Medulla oblongata (tissue), 1 donor: Measurements from ENCODE around the gene RAD51.

Experiments used
- DNase-seq: peaks from one replicate; pipeline ENCODE4 v3.0.0-alpha.2; 2015; ENCODE audit errors: extremely low spot score

The RAD51 gene

GRCh38 chr15:40722354-40722753 lies 27.4 kb downstream of the RAD51 start:
- DNase-seq: no peak

GRCh38 chr15:40722934-40723333 lies 28.0 kb downstream of the RAD51 start:
- no peak for DNase-seq

DNA sequence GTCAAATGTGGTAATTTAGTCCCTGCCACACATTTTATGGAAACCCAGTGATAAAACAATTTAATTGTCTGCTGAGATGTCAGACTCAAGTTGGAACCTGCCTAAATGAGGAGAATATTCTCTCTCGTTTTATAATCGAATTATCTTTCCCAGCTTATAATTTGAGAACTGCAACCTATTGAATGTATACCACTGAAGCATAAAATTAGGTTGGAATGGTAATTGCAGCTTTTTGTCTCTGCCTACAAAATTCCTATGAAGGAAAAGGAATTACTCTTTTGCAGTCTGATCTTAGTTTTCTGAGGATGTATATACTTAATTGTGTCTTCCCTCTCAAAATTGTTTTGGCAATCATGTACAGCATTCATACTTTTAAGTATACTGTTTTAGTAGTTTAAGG lies 28.9 kb downstream of the RAD51 start:
- DNase-seq: no peak

DNA sequence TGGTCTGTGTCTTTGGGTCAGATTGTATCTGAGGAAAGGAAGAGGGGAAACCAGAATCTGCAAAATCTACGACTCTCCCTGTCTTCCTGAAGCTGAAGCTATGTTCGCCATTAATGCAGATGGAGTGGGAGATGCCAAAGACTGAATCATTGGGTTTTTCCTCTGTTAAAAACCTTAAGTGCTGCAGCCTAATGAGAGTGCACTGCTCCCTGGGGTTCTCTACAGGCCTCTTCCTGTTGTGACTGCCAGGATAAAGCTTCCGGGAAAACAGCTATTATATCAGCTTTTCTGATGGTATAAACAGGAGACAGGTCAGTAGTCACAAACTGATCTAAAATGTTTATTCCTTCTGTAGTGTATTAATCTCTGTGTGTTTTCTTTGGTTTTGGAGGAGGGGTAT lies 36.1 kb downstream of the RAD51 start:
- no peak for DNase-seq

DNA sequence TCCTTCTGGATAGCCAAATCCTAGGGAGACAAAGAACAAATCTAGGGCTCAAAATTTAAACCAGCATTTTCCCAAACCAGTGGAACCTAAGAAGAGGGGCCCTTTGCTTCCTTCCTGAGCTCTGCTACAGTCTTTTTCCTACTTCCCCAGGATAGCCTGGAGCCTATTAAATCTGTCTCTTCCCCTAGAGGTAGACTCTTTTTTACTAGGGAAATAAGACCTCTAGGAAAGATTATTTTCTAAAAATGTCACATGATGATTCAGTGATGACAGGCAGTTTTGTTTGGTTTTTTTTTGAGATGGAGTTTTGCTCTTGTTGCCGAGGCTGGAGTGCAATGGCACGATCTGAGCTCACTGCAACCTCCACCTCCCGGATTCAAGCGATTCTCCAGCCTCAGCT lies 41.6 kb downstream of the RAD51 start:
- DNase-seq: no peak

- DNase-seq: no peak
Measured at GRCh38 chr15:40737048-40737447, 42.1 kb downstream of the RAD51 start.

GRCh38 chr15:40739047-40739446 lies 44.1 kb downstream of the RAD51 start:
- DNase-seq: no peak

DNA sequence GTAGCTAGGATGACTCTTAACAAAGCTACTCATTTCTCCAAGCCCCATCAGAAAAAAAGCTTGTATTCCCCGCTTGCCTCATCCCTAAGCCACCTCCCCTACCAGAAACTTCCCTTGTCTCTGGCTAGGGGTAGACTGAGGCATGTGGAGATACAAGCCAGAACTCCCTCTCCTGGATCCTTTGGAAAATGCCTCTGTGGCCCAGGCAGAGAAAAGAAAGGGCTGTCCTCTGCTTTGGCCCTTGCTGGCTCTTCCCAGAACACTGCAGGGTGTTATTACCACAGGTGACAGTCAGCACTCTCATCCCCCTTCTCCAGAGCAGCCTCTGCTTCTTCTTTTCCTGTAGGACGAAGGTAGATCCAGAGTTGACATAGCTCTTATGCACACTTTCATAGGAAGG lies 44.9 kb downstream of the RAD51 start:
- no peak for DNase-seq

- no peak for DNase-seq
Measured at GRCh38 chr15:40743485-40743901, 48.5 kb downstream of the RAD51 start.

GRCh38 chr15:40743921-40744814 lies 49.2 kb downstream of the RAD51 start:
- no peak for DNase-seq

GRCh38 chr15:40744815-40745152 lies 49.8 kb downstream of the RAD51 start:
- DNase-seq: no peak

GRCh38 chr15:40746916-40747418 lies 52.0 kb downstream of the RAD51 start:
- DNase-seq: no peak

- DNase-seq: no peak
Measured at GRCh38 chr15:40747685-40748631, 53.0 kb downstream of the RAD51 start.

DNA sequence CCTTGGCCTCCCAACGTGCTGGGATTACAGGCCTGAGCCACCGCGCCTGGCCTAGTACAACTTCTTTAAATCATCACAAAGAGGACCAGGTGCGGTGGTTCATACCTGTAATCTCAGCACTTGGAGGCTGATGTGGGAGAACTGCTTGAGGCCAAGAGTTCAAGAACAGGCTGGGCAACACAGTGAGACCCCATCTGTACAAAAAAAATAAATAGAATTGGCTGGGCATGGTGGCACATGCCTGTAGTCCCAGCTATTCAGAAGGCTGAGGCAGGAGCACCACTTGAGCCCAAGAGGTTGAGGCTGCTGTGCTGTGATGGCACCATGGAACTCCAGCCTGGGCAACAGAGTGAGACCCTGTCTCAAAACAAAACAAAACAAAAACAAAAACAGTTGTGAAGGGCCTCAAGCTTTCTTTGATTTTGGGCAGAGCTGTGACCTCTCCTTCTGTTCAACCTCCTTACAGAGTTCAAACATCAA lies 54.2 kb downstream of the RAD51 start:
- no peak for DNase-seq

- DNase-seq: no peak
Measured at GRCh38 chr15:40750885-40751284, 55.9 kb downstream of the RAD51 start.

DNA sequence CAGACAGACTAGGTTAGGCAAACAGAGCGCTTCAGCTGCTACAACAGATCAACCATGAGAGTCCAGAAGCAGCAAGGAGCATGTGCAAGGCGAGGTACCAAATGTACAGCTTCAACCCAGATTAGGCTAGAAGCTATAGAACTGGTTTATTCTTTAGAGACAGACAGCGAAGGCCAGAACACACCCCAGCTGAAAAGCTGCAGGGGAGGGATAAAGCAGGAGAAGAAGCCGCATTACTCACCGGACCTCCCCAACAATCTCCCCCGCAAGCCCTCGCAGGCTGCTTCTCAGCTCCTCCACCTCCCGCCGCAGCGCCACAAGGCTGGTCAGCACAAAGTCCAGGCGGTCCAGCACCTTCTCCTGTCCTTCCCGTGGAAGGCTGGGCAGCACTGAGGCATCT lies 56.8 kb downstream of the RAD51 start:
- DNase-seq: no peak

DNA sequence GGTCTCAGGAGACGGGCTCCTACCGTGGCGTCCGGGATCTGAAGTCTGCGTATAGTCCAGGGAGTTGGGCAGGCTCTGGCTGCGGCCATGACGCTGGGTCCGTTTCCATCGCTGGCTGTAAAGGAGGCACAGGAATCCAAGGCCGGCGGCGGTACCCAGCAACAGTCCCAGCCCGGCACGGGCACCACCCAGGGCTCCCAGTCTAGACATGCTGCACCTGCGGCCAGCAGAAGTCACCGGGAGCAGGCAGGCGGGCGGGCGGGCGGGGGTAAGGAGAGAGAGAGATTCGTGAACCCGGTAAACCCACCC lies 59.6 kb downstream of the RAD51 start:
- DNase-seq: no peak

- DNase-seq: peak; percentile 96
Measured at GRCh38 chr15:40754883-40755811, 60.2 kb downstream of the RAD51 start, which contains the start of gene RMDN3. RMDN3 (minus strand) TSS chr15:40755254; CDS start chr15:40754783, 471 bp downstream.

- DNase-seq: no peak
Measured at GRCh38 chr15:40755812-40756208, 60.8 kb downstream of the RAD51 start.

- DNase-seq: no peak
Measured at GRCh38 chr15:40756938-40757337, 62.0 kb downstream of the RAD51 start.

DNA sequence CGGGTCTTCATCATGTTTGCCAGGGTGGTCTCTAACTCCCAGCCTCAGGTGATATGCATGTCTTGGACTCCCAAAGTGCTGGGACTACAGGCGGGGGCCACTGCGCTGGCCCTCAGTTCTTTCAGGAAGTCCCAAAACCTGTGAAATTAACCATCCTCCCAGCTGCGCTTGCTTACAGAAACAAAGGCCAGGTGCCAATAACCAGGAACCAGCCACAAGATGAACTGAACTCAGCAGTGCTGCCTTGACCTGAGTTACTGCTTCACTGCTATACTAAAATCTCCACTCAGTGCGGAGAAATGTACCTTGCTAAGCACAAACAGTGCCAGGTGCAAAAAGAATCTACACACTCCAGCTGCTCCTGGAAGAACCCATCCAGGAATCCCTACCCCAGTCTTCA lies 65.0 kb downstream of the RAD51 start:
- no peak for DNase-seq
